Calu3 (cell line): ENCODE measurements around the gene OR14J1. TPM values are rescaled to one million over a fixed set of nuclear protein-coding genes. Genes with fewer than 3 reads are reported as not detected.
"Not testable (repeated sequence)": the region's sequence is repeated elsewhere in the genome, so short reads cannot be mapped to it uniquely, and the experiment has no call there.

Experiments
- BruUV-seq: library from RNA; stranded (reverse); fragments of 400-500 nt; replicated peaks from 2 replicates; lab custom pipeline; 2021; lab: Mats Ljungman, UMichigan
- CTCF ChIA-PET: fragments of 300-600 bp; sonication (Branson Sonifier 250); formaldehyde crosslinking; loops from one replicate; lab custom pipeline; 2022; ENCODE audit warnings: antibody characterized with exemption; lab: Charles Lee
- DNase-seq: peaks from one replicate; pipeline ENCODE4 v3.0.0; 2022
- H3K27ac Mint-ChIP-seq: one replicate; pipeline ENCODE4 v1.8.0; 2022; ENCODE audit warnings: mixed read lengths; ENCODE audit not compliant: unreplicated experiment
- H3K27me3 Mint-ChIP-seq: one replicate; pipeline ENCODE4 v1.8.0; 2022; ENCODE audit warnings: mixed read lengths; ENCODE audit not compliant: unreplicated experiment
- H3K36me3 Mint-ChIP-seq: one replicate; pipeline ENCODE4 v1.8.0; 2022; ENCODE audit warnings: mild to moderate bottlenecking, moderate library complexity, mixed read lengths; ENCODE audit not compliant: insufficient read depth, unreplicated experiment
- H3K4me1 Mint-ChIP-seq: one replicate; pipeline ENCODE4 v1.8.0; 2022; ENCODE audit warnings: mild to moderate bottlenecking, low read depth, mixed read lengths; ENCODE audit not compliant: unreplicated experiment
- H3K4me3 Mint-ChIP-seq: one replicate; pipeline ENCODE4 v1.8.0; 2022; ENCODE audit warnings: mild to moderate bottlenecking, low read depth, moderate library complexity, mixed read lengths; ENCODE audit not compliant: unreplicated experiment
- H3K9me3 Mint-ChIP-seq: one replicate; pipeline ENCODE4 v1.8.0; 2022; ENCODE audit warnings: low read depth, mixed read lengths; ENCODE audit not compliant: unreplicated experiment
- intact Hi-C: fragments of 100-400 bp; cut with micrococcal nuclease; formaldehyde crosslinking; loops from one replicate; pipeline ENCODE4 v1.10.0; 2022; ENCODE audit not compliant: unreplicated experiment
- total RNA-seq: library from RNA; stranded (reverse); gene quantifications from 2 replicates; pipeline ENCODE4 v1.2.3, GENCODE V29; 2022
- TF ChIP-seq, protein P1 (sequence below): fragments of 200-600 bp; IDR thresholded peaks from one replicate; pipeline ENCODE4 v1.8.0; 2022; ENCODE audit warnings: antibody characterized with exemption; ENCODE audit not compliant: unreplicated experiment

Gene OR14J1
- total RNA-seq, 1 experiment from 2014 or later = not detected

DNA sequence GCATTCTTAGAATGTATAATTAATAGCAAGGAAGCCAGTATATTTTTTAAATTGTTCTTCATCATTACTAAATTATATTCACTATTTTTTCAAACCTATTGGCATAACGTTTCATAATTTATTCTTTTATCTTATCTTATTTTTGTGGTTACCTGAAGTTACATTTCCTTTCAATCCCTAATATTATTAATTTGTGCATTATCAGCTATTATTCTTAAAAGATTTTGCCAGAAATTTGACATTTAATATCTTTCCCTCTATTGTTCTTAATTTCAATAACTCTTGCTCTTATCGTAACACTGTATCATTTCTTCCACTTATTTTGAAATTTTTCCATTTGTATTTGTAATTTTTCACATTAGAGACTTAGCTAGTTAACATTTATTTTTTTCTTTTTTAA is 18.4 kb downstream of the OR14J1 start:
- CTCF ChIA-PET = no interaction called here
- DNase-seq = no peak
- no peaks in the 10 kb centered on the region for H3K4me1 Mint-ChIP-seq
- H3K27ac Mint-ChIP-seq = no peak overlapping the region
- H3K36me3 Mint-ChIP-seq = no peaks in the 10 kb centered on the region
- no peak overlapping the region for H3K4me3 Mint-ChIP-seq
- intact Hi-C loops = loop anchor here (1.0 kb wide), 1 partner anchor 41 kb away; no protein-coding TSS in a partner anchor
- H3K9me3 Mint-ChIP-seq = peaks cover 5% of the 10 kb centered on the region
- no peaks in the 10 kb centered on the region for H3K27me3 Mint-ChIP-seq
- TF ChIP-seq, protein P1, sequence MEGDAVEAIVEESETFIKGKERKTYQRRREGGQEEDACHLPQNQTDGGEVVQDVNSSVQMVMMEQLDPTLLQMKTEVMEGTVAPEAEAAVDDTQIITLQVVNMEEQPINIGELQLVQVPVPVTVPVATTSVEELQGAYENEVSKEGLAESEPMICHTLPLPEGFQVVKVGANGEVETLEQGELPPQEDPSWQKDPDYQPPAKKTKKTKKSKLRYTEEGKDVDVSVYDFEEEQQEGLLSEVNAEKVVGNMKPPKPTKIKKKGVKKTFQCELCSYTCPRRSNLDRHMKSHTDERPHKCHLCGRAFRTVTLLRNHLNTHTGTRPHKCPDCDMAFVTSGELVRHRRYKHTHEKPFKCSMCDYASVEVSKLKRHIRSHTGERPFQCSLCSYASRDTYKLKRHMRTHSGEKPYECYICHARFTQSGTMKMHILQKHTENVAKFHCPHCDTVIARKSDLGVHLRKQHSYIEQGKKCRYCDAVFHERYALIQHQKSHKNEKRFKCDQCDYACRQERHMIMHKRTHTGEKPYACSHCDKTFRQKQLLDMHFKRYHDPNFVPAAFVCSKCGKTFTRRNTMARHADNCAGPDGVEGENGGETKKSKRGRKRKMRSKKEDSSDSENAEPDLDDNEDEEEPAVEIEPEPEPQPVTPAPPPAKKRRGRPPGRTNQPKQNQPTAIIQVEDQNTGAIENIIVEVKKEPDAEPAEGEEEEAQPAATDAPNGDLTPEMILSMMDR = no peak
- BruUV-seq = no TSS peak

DNA sequence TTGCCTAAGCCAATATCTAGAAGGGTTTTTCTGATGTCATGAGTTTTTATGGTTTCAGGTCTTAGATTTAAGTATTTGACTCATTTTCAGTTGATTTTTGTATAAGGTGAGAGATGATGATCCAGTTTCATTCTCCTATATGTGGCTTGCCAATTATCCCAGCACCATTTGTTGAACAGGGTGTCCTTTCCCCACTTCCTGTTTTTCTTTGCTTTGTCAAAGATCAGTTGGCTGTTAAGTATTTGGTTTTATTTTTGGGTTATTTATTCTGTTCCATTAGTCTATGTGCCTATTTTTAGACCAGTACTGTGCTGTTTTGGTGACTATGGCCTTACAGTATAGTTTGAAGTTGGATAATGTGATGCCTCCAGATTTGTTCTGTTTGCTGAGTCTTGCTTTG is 21.8 kb downstream of the OR14J1 start:
- H3K27ac Mint-ChIP-seq, H3K4me1 Mint-ChIP-seq, H3K9me3 Mint-ChIP-seq, BruUV-seq, DNase-seq, CTCF ChIA-PET, H3K27me3 Mint-ChIP-seq, intact Hi-C loops, H3K4me3 Mint-ChIP-seq, H3K36me3 Mint-ChIP-seq: not testable (repeated sequence)

DNA sequence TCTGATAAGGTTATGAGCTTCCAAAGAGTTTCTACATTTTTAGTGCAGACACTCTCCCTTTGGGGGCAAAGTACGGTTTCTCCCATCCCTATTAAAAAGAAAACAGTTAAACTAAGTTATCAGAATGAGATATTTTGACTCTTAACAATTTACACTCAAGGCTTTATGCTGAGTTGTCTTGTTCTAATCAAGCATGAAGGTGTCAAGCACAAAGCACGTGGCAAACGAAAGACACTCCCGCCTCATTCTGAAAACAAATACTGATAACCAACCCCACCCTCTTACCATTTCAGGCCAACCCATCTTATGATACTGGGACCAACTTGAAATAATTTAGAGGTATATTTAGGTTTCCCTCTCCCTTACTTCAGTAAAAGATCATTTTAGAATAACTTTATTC is 24.3 kb downstream of the OR14J1 start:
- DNase-seq = no peak
- Mint-ChIP-seq H3K36me3 (no peaks in the 10 kb centered on the region), H3K9me3 (peaks cover 5% of the 10 kb centered on the region), H3K27me3 (no peaks in the 10 kb centered on the region), H3K27ac (no peak overlapping the region), H3K4me3 (no peak overlapping the region), H3K4me1 (no peaks in the 10 kb centered on the region)
- BruUV-seq = no TSS peak
- intact Hi-C loops = no loop called here
- TF ChIP-seq, protein P1 = no peak
- CTCF ChIA-PET = no interaction called here

DNA sequence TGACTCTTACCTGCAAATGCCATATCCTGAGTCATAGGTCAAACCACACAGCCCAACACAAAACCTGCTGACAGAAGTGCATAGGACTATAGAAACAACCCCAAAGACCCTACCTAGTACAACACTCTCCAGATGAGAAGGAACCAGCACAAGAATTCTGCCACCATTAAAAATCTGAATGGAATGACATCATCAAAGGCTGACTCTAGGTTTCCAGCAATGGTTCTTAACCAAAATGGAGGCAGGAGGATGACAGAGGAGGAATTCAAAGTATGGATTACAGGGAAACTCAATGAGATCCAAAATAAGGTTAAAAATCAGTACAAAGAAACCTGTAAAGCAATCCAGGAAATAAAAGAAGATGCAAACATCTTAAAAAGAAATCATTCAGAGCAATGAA is 31.2 kb downstream of the OR14J1 start:
- H3K4me1 Mint-ChIP-seq = no peaks in the 10 kb centered on the region
- peaks cover 6% of the 10 kb centered on the region for H3K9me3 Mint-ChIP-seq
- DNase-seq = no peak
- no TSS peak for BruUV-seq
- H3K4me3 Mint-ChIP-seq = no peak overlapping the region
- H3K27me3 Mint-ChIP-seq = no peaks in the 10 kb centered on the region
- no peaks in the 10 kb centered on the region for H3K36me3 Mint-ChIP-seq
- intact Hi-C loops = no loop called here
- CTCF ChIA-PET = no interaction called here
- no peak overlapping the region for H3K27ac Mint-ChIP-seq
- TF ChIP-seq, protein P1 = no peak

DNA sequence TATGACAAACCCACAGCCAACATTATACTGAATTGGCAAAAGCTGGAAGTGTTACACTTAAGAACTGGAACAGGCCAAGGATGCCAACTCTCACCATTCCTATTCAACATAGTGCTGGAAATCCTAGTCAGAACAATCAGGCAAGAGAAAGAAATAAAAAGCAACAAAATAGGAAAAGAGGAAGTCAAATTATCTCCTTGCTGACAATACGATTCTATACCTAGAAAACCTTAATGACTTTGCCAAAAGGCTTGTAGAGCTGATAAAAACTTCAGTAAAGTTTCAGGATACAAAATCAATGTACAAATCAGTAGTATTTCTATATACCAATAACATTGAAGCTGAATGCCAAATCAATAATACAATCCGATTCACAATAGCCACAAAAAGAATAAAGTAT is 34.8 kb downstream of the OR14J1 start:
- TF ChIP-seq, protein P1 = no peak
- Mint-ChIP-seq H3K36me3 (no peaks in the 10 kb centered on the region), H3K4me3 (no peak overlapping the region), H3K27me3 (no peaks in the 10 kb centered on the region), H3K4me1 (no peaks in the 10 kb centered on the region), H3K9me3 (peaks cover 6% of the 10 kb centered on the region), H3K27ac (no peak overlapping the region)
- BruUV-seq = no TSS peak
- CTCF ChIA-PET = interaction anchor here (0.7 kb wide), 1 partner anchor 1287 kb away, joined by 3 read pairs; no protein-coding TSS in a partner anchor
- intact Hi-C loops = no loop called here
- no peak for DNase-seq
